GM23338 (cell line): ENCODE data around the gene RRP12. TPM values are rescaled to one million over a fixed set of nuclear protein-coding genes. Genes with fewer than 3 reads are reported as not detected.

Experiments
- ATAC-seq: fragments of 200-7000 bp; cut with Tn5 transposase; 3 replicates; pipeline ENCODE4 v1.9.1; 2020
- DNase-seq: peaks from one replicate; pipeline ENCODE4 v3.0.0-alpha.2; 2015; ENCODE audit warnings: low spot score
- H2AFZ ChIP-seq: fragments of 200-600 bp; sonication (generic); 2 replicates; pipeline ENCODE4 v1.8.0; 2016; ENCODE audit warnings: antibody characterized with exemption, mild to moderate bottlenecking, moderate library complexity
- H3F3A ChIP-seq: fragments of 200-600 bp; sonication (generic); replicated peaks from 2 replicates; pipeline ENCODE4 v1.8.0; 2017; ENCODE audit warnings: antibody characterized with exemption, mixed run types, low read depth
- H3K27ac ChIP-seq: fragments of 200-600 bp; sonication (generic); 2 replicates; pipeline ENCODE4 v1.6.1; 2016; ENCODE audit warnings: low read depth
- H3K27me3 ChIP-seq: fragments of 200-600 bp; sonication (generic); 2 replicates; pipeline ENCODE4 v1.8.0; 2016; ENCODE audit warnings: mild to moderate bottlenecking, mixed run types, moderate library complexity; ENCODE audit not compliant: insufficient read depth
- H3K36me3 ChIP-seq: fragments of 200-600 bp; sonication (generic); 2 replicates; pipeline ENCODE4 v1.8.0; 2016; ENCODE audit warnings: mild to moderate bottlenecking; ENCODE audit not compliant: insufficient read depth
- H3K4me1 ChIP-seq: fragments of 200-600 bp; sonication (generic); 2 replicates; pipeline ENCODE4 v1.8.0; 2016; ENCODE audit warnings: mild to moderate bottlenecking, moderate library complexity; ENCODE audit not compliant: insufficient read depth
- H3K4me2 ChIP-seq: fragments of 200-600 bp; sonication (generic); 2 replicates; pipeline ENCODE4 v1.7.1; 2017; ENCODE audit warnings: mixed run types
- H3K4me3 ChIP-seq: fragments of 200-600 bp; sonication (generic); 2 replicates; pipeline ENCODE4 v1.6.1; 2016; ENCODE audit warnings: mixed run types
- H3K79me2 ChIP-seq: fragments of 200-600 bp; sonication (generic); replicated peaks from 2 replicates; pipeline ENCODE4 v1.8.0; 2017; ENCODE audit warnings: mild to moderate bottlenecking; ENCODE audit not compliant: insufficient read depth
- H3K9me2 ChIP-seq: fragments of 200-600 bp; sonication (generic); 2 replicates; pipeline ENCODE4 v1.8.0; 2017; ENCODE audit not compliant: insufficient read depth
- H4K20me1 ChIP-seq: fragments of 200-600 bp; sonication (generic); replicated peaks from 2 replicates; pipeline ENCODE4 v1.8.0; 2017; ENCODE audit warnings: mild to moderate bottlenecking; ENCODE audit not compliant: insufficient read depth
- H3K27ac Mint-ChIP-seq: 2 replicates; pipeline ENCODE4 v1.8.0; 2020; ENCODE audit warnings: inconsistent platforms, mild to moderate bottlenecking, moderate library complexity, mixed read lengths
- H3K27me3 Mint-ChIP-seq: 3 replicates; pipeline ENCODE4 v1.8.0; 2022; ENCODE audit warnings: low read depth, mild to moderate bottlenecking, moderate library complexity, mixed read lengths, inconsistent platforms; ENCODE audit not compliant: insufficient read depth, poor library complexity
- H3K36me3 Mint-ChIP-seq: 3 replicates; pipeline ENCODE4 v1.8.0; 2021; ENCODE audit warnings: low read depth, mild to moderate bottlenecking, inconsistent platforms, moderate library complexity, mixed read lengths
- H3K4me1 Mint-ChIP-seq: 3 replicates; pipeline ENCODE4 v1.8.0; 2020; ENCODE audit warnings: mild to moderate bottlenecking, inconsistent platforms, mixed read lengths
- H3K4me3 Mint-ChIP-seq: 3 replicates; pipeline ENCODE4 v1.8.0; 2021; ENCODE audit warnings: moderate library complexity, mild to moderate bottlenecking, inconsistent platforms, mixed read lengths
- H3K9me3 Mint-ChIP-seq: 3 replicates; pipeline ENCODE4 v1.8.0; 2020; ENCODE audit warnings: moderate library complexity, mild to moderate bottlenecking, inconsistent platforms, mixed read lengths
- CREB1 ChIP-seq: fragments of 250-450 bp; sonication (Bioruptor Pico); IDR thresholded peaks from 2 replicates; pipeline ENCODE4 v1.5.0; 2020; ENCODE audit warnings: low read depth, mild to moderate bottlenecking, moderate library complexity
- EZH2 ChIP-seq: fragments of 200-600 bp; sonication (generic); IDR thresholded peaks from one replicate; pipeline ENCODE4 v1.8.0; 2017; ENCODE audit warnings: antibody characterized with exemption, mild to moderate bottlenecking, low read depth; ENCODE audit not compliant: unreplicated experiment
- EZH2phosphoT487 ChIP-seq: fragments of 200-600 bp; sonication (generic); IDR thresholded peaks from one replicate; pipeline ENCODE4 v1.8.1; 2018; ENCODE audit warnings: antibody characterized with exemption; ENCODE audit not compliant: unreplicated experiment
- NANOG ChIP-seq: IDR thresholded peaks from 2 replicates; pipeline ENCODE4 v1.6.1; 2016; ENCODE audit warnings: antibody characterized with exemption, borderline replicate concordance
- REST ChIP-seq: IDR thresholded peaks from one replicate; pipeline ENCODE4 v1.6.1; 2018; ENCODE audit warnings: antibody characterized with exemption; ENCODE audit not compliant: unreplicated experiment
- STAT1 ChIP-seq: IDR thresholded peaks from one replicate; pipeline ENCODE4 v1.6.1; 2016; ENCODE audit warnings: antibody characterized with exemption; ENCODE audit not compliant: unreplicated experiment
- ZNF114 ChIP-seq: fragments of 250-450 bp; sonication (Bioruptor Pico); IDR thresholded peaks from 2 replicates; pipeline ENCODE4 v1.5.0; 2020; ENCODE audit warnings: mild to moderate bottlenecking, moderate library complexity
- ZNF331 ChIP-seq: fragments of 250-450 bp; sonication (Bioruptor Pico); IDR thresholded peaks from 2 replicates; pipeline ENCODE4 v1.5.0; 2020; ENCODE audit warnings: low read depth, mild to moderate bottlenecking, moderate library complexity
- ZNF462 ChIP-seq: fragments of 250-450 bp; sonication (Bioruptor Pico); IDR thresholded peaks from 2 replicates; pipeline ENCODE4 v1.5.0; 2020; ENCODE audit warnings: mild to moderate bottlenecking, moderate library complexity
- polyA plus RNA-seq: library from polyadenylated mRNA; unstranded; fragments of >200 nt; fragmentation: Nextera tagmentation; extraction: Ambion mirVana; gene quantifications from 2 replicates; pipeline ENCODE4 v1.2.1, GENCODE V29; 2016
- total RNA-seq: library from RNA; depleted of rRNA; stranded (reverse); fragments of >200 nt; shearing (Covaris generic); gene quantifications from 2 replicates; pipeline ENCODE4 v1.2.3, GENCODE V29; 2014

Gene RRP12
- total and polyA plus RNA-seq, 2 experiments from 2014 or later: 53.4 to 62.6 TPM

- TF ChIP-seq ZNF462 (CRISPR knock-in tag): no peak
- TF ChIP-seq REST: no peak
- TF ChIP-seq STAT1: no peak
- TF ChIP-seq CREB1 (CRISPR knock-in tag): no peak
These were observed 2.9 kb upstream of the RRP12 start (continued) for GRCh38 chr10:97404044-97404443.

- ATAC-seq (no peak), DNase-seq (peak; percentile 21)
- Histone ChIP-seq H3K27ac (peak overlapping the region; percentile 40), H3K27me3 (no peaks in the 10 kb centered on the region), H3K4me3 (peak overlapping the region; percentile 82), H4K20me1 (peaks cover 9% of the 10 kb centered on the region), H3K79me2 (peaks cover 23% of the 10 kb centered on the region), H3F3A (peaks cover 4% of the 10 kb centered on the region; the same call in 1 of the 2 replicates), H2AFZ (no peak overlapping the region), H3K4me2 (no peak overlapping the region), H3K36me3 (peaks cover 25% of the 10 kb centered on the region), H3K9me2 (no peaks in the 10 kb centered on the region), H3K4me1 (peaks cover 8% of the 10 kb centered on the region; the same call in 1 of the 2 replicates)
- peaks cover 17% of the 10 kb centered on the region; the same call in 2 of the 3 replicates for H3K36me3 Mint-ChIP-seq
- H3K9me3 Mint-ChIP-seq: no peaks in the 10 kb centered on the region
- H3K4me1 Mint-ChIP-seq: peaks cover 5% of the 10 kb centered on the region; the same call in 2 of the 3 replicates
- H3K4me3 Mint-ChIP-seq: peak overlapping the region; percentile 97
- peaks cover 3% of the 10 kb centered on the region for H3K27me3 Mint-ChIP-seq
- peak overlapping the region; percentile 96 for H3K27ac Mint-ChIP-seq
- no peak for TF ChIP-seq EZH2phosphoT487
- no peak for TF ChIP-seq CREB1 (CRISPR knock-in tag)
- no peak for TF ChIP-seq REST
- no peak for TF ChIP-seq ZNF114 (CRISPR knock-in tag)
- no peak for TF ChIP-seq EZH2
- TF ChIP-seq ZNF331 (CRISPR knock-in tag): no peak
- no peak for TF ChIP-seq NANOG
These were observed 347 bp upstream of the RRP12 start for GRCh38 chr10:97401455-97401919.
